K562 (cell line): ENCODE measurements around the gene ELP5. TPM values are rescaled to one million over a fixed set of nuclear protein-coding genes. Genes with fewer than 3 reads are reported as not detected.

Experiments
- ARNT ChIP-seq, 2 experiments: fragments of 450-650 bp; IDR thresholded peaks; 2 replicates each; pipeline ENCODE4 v1.6.1; 2016; ENCODE audit warnings: mild to moderate bottlenecking in 1 of 2
- ATF1 ChIP-seq, 2 experiments: fragments of 450-650 bp in 1 of 2; IDR thresholded peaks; 2 replicates each; pipeline ENCODE4 v1.6.1; 2016; ENCODE audit warnings: missing compliant biosample characterization in 1 of 2, missing genetic modification characterization in 1 of 2
- BACH1 ChIP-seq: fragments of 200-800 bp; sonication (Bioruptor generic); IDR thresholded peaks from 2 replicates; pipeline ENCODE4 v1.6.1; 2016; ENCODE audit warnings: missing genetic modification characterization, missing compliant biosample characterization
- CBFA2T3 ChIP-seq: fragments of 450-650 bp; IDR thresholded peaks from 2 replicates; pipeline ENCODE4 v1.6.1; 2017
- CBX1 ChIP-seq: sonication (generic); IDR thresholded peaks from 2 replicates; pipeline ENCODE4 v1.6.1; 2016; ENCODE audit warnings: antibody characterized with exemption, low read depth, mild to moderate bottlenecking
- CHD1 ChIP-seq: fragments of 200-600 bp; sonication (generic); IDR thresholded peaks from one replicate; pipeline ENCODE4 v1.6.1; 2012; ENCODE audit warnings: mild to moderate bottlenecking, moderate library complexity, low read length, inconsistent platforms
- CTBP1 ChIP-seq: fragments of 450-650 bp; IDR thresholded peaks from 2 replicates; pipeline ENCODE4 v1.6.1; 2016; ENCODE audit warnings: borderline replicate concordance
- HNRNPUL1 ChIP-seq: fragments of 200-400 bp; formaldehyde crosslinking; IDR thresholded peaks from 2 replicates; pipeline ENCODE4 v1.6.1; 2017; ENCODE audit warnings: low read length
- KLF13 ChIP-seq: fragments of 450-650 bp; IDR thresholded peaks from 2 replicates; pipeline ENCODE4 v1.6.1; 2016; ENCODE audit warnings: missing genetic modification characterization, low read depth, mild to moderate bottlenecking, missing compliant biosample characterization, moderate library complexity, borderline replicate concordance
- NR4A1 ChIP-seq, 2 experiments: fragments of 250-450 bp in 1 of 2; fragments of 450-650 bp in 1 of 2; sonication (Bioruptor Pico) in 1 of 2; IDR thresholded peaks; 2 replicates each; pipeline versions ENCODE4 v1.4.0 to v1.6.1; 2016 to 2020; ENCODE audit warnings: mild to moderate bottlenecking in 2 of 2, missing compliant biosample characterization in 1 of 2, missing genetic modification characterization in 1 of 2, moderate library complexity in 1 of 2
- POLR2A ChIP-seq: fragments of 450-650 bp; conservative IDR thresholded peaks from 2 replicates; pipeline ENCODE4 v1.6.1; 2016
- POU5F1 ChIP-seq: fragments of 150-350 bp; IDR thresholded peaks from 2 replicates; pipeline ENCODE4 v1.6.1; 2014; ENCODE audit warnings: borderline replicate concordance, low read length, low read depth, mild to moderate bottlenecking; ENCODE audit not compliant: partially characterized antibody
- RBBP5 ChIP-seq: fragments of 200-600 bp; sonication (generic); IDR thresholded peaks from 2 replicates; pipeline ENCODE4 v1.6.1; 2012; ENCODE audit warnings: borderline replicate concordance, mild to moderate bottlenecking, low read length, control low read depth, inconsistent platforms; ENCODE audit not compliant: insufficient read depth, poor library complexity, severe bottlenecking
- SMAD1 ChIP-seq: fragments of 150-350 bp; IDR thresholded peaks from 2 replicates; pipeline ENCODE4 v1.6.1; 2014; ENCODE audit warnings: low read length, low read depth; ENCODE audit not compliant: partially characterized antibody
- SP2 ChIP-seq: IDR thresholded peaks from 2 replicates; pipeline ENCODE4 v1.6.1; 2011; ENCODE audit warnings: mild to moderate bottlenecking, low read depth, low read length, moderate library complexity; ENCODE audit not compliant: poor library complexity, severe bottlenecking; ENCODE audit errors: extremely low read depth
- TGIF2 ChIP-seq: sonication (generic); formaldehyde crosslinking; IDR thresholded peaks from 2 replicates; pipeline ENCODE4 v1.8.1; 2022; ENCODE audit warnings: mild to moderate bottlenecking, missing genetic modification reagents, moderate library complexity
- XRCC4 ChIP-seq: IDR thresholded peaks from one replicate; pipeline ENCODE4 v1.6.1; 2011; ENCODE audit not compliant: insufficient read depth, insufficient read length; ENCODE audit errors: extremely low read depth
- polyA plus RNA-seq, 8 experiments: library from polyadenylated mRNA; depleted of rRNA in 4 of 8; stranded (reverse) in 5 of 8; unstranded in 3 of 8; fragments of >200 nt; fragmentation: Nextera tagmentation in 2 of 8; fragmentation: Illumina TruSeq in 1 of 8; extraction: Ambion mirVana in 2 of 8; extraction: Trizol in 1 of 8; gene quantifications; 2 replicates each; pipeline versions ENCODE4 v1.2.1 to v1.2.3, GENCODE V29; 2011 to 2014; ENCODE audit warnings: inconsistent platforms in 1 of 8, missing spikeins in 1 of 8
- total RNA-seq, 7 experiments: library from RNA; depleted of rRNA in 6 of 7; stranded (reverse); fragments of >200 nt in 6 of 7; fragmentation: Illumina TruSeq in 2 of 7; extraction: Trizol in 2 of 7; gene quantifications; 2 replicates each; pipeline versions ENCODE4 v1.2.1 to v1.2.3, GENCODE V29; 2011 to 2021; ENCODE audit warnings: low replicate concordance in 1 of 7
- TF ChIP-seq, protein P1 (sequence below): fragments of 250-450 bp; sonication (Bioruptor Pico); IDR thresholded peaks from 2 replicates; pipeline ENCODE4 v1.8.0; 2021; ENCODE audit warnings: moderate library complexity, mild to moderate bottlenecking, inconsistent platforms
- TF ChIP-seq, protein P2 (sequence below): sonication (generic); formaldehyde crosslinking; IDR thresholded peaks from 2 replicates; pipeline ENCODE4 v1.8.0; 2022; ENCODE audit warnings: missing genetic modification reagents, mild to moderate bottlenecking, borderline replicate concordance
- TF ChIP-seq, protein P3 (sequence below), 3 experiments: fragments of 200-800 bp in 1 of 3; sonication (Bioruptor generic) in 1 of 3; sonication (generic) in 1 of 3; formaldehyde crosslinking in 1 of 3; IDR thresholded peaks; 2 replicates each; pipeline versions ENCODE4 v1.6.1 to v1.8.0; 2016 to 2022; ENCODE audit warnings: mild to moderate bottlenecking in 2 of 3, missing compliant biosample characterization in 2 of 3, missing genetic modification characterization in 2 of 3, missing genetic modification reagents in 1 of 3
- TF ChIP-seq, protein P4 (sequence below): fragments of 250-450 bp; sonication (Bioruptor Pico); IDR thresholded peaks from 2 replicates; pipeline ENCODE4 v1.5.0; 2021
- TF ChIP-seq, protein P5 (sequence below): fragments of 250-450 bp; sonication (Bioruptor Pico); IDR thresholded peaks from 2 replicates; pipeline ENCODE4 v1.8.0; 2021; ENCODE audit warnings: borderline replicate concordance, mild to moderate bottlenecking, moderate library complexity; ENCODE audit not compliant: poor library complexity, severe bottlenecking

The ELP5 gene
- total and polyA plus RNA-seq, 9 of the 15 experiments (the other 6 are each of a cell fraction or from before 2014, with no cell fraction given): 25.7 to 77.9 (median 52.9) TPM

DNA sequence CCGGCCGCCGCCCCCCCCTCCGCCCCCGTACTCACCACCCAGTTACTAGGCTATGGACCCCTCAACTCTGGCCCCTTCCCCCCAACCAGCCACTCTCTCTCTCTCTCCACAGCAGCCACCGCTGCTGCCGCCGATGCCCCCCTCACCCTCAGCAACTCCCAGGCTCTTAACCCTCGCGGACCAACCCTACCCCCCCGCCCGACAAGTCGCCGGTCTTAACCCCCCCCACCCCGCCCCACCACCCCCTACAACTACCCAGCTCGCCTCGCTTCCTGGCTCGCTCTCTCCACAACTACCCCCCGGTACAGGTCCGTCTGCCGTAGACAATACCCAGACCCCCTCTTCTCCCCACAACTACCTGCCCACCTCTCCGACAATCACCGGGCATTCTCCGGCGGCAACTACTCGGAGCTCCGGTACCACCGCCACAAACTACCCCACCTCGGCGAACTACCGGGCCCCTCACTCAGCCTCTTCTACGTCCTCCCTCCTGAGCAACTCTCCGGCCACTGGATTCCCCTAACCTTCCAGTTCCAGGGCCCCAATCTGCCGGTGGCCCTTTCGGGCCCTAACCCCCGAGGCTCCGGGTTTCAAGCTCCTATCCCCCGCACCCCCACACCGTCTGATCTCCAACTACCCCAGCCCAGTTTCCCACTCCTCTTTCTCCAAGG is 13.5 kb upstream of the ELP5 start (continued):
- TF ChIP-seq, protein P1, sequence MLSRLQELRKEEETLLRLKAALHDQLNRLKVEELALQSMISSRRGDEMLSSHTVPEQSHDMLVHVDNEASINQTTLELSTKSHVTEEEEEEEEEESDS: no peak
- no peak for TF ChIP-seq ATF1 (CRISPR knock-in tag; IDR thresholded peaks at IDR 0.05)
- no peak for TF ChIP-seq ATF1 (tag; IDR thresholded peaks at IDR 0.05)
- no peak for TF ChIP-seq POLR2A
- TF ChIP-seq, protein P2, sequence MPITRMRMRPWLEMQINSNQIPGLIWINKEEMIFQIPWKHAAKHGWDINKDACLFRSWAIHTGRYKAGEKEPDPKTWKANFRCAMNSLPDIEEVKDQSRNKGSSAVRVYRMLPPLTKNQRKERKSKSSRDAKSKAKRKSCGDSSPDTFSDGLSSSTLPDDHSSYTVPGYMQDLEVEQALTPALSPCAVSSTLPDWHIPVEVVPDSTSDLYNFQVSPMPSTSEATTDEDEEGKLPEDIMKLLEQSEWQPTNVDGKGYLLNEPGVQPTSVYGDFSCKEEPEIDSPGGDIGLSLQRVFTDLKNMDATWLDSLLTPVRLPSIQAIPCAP: no peak
- no peak for TF ChIP-seq XRCC4
- no peak for TF ChIP-seq HNRNPUL1
- TF ChIP-seq, protein P3, sequence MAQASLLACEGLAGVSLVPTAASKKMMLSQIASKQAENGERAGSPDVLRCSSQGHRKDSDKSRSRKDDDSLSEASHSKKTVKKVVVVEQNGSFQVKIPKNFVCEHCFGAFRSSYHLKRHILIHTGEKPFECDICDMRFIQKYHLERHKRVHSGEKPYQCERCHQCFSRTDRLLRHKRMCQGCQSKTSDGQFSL (CRISPR knock-in tag; IDR thresholded peaks at IDR 0.05): peak; percentile 10; the same call in 1 of the 2 replicates
- TF ChIP-seq, protein P3 (tag; IDR thresholded peaks at IDR 0.05): peak in 1 of 2 experiments; percentile 28; a peak in 2 of 4 replicates
- TF ChIP-seq, protein P4, sequence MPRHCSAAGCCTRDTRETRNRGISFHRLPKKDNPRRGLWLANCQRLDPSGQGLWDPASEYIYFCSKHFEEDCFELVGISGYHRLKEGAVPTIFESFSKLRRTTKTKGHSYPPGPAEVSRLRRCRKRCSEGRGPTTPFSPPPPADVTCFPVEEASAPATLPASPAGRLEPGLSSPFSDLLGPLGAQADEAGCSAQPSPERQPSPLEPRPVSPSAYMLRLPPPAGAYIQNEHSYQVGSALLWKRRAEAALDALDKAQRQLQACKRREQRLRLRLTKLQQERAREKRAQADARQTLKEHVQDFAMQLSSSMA: no peak
- TF ChIP-seq CBFA2T3: no peak
- no peak for TF ChIP-seq KLF13
- no peak for TF ChIP-seq SP2
- no peak for TF ChIP-seq CBX1
- no peak for TF ChIP-seq POU5F1
- TF ChIP-seq ARNT (IDR thresholded peaks at IDR 0.05): no peak
- TF ChIP-seq CHD1: peak; percentile 63
- TF ChIP-seq RBBP5: peak; percentile 26
- no peak for TF ChIP-seq TGIF2 (CRISPR knock-in tag)
- TF ChIP-seq BACH1 (tag): no peak
- TF ChIP-seq NR4A1 (CRISPR knock-in tag; IDR thresholded peaks at IDR 0.05): no peak
- no peak for TF ChIP-seq NR4A1 (tag; IDR thresholded peaks at IDR 0.05)
- TF ChIP-seq CTBP1: no peak
- no peak for TF ChIP-seq SMAD1
- TF ChIP-seq, protein P5, sequence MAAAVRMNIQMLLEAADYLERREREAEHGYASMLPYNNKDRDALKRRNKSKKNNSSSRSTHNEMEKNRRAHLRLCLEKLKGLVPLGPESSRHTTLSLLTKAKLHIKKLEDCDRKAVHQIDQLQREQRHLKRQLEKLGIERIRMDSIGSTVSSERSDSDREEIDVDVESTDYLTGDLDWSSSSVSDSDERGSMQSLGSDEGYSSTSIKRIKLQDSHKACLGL (CRISPR knock-in tag): no peak
